HEK293 (cell line): ENCODE data around the gene TM7SF2.

ENCODE experiments used
- CTCF ChIP-seq: fragments of 450-650 bp; formaldehyde crosslinking; IDR thresholded peaks from 2 replicates; pipeline ENCODE4 v1.5.1; 2016; ENCODE audit warnings: missing biosample characterization, missing genetic modification characterization
- PRDM6 ChIP-seq: fragments of 450-650 bp; formaldehyde crosslinking; IDR thresholded peaks from 2 replicates; pipeline ENCODE4 v1.5.1; 2017; ENCODE audit warnings: missing biosample characterization, missing genetic modification characterization
- YY2 ChIP-seq: fragments of 450-650 bp; formaldehyde crosslinking; IDR thresholded peaks from 2 replicates; pipeline ENCODE4 v1.5.1; 2016; ENCODE audit warnings: missing biosample characterization, missing genetic modification characterization
- ZNF416 ChIP-seq: fragments of 450-650 bp; formaldehyde crosslinking; IDR thresholded peaks from 2 replicates; pipeline ENCODE4 v1.5.1; 2016; ENCODE audit warnings: missing biosample characterization, missing genetic modification characterization
- ZNF518A ChIP-seq: fragments of 450-650 bp; formaldehyde crosslinking; conservative IDR thresholded peaks from 2 replicates; pipeline ENCODE4 v1.5.1; 2016; ENCODE audit warnings: low read depth, missing biosample characterization, missing genetic modification characterization

GRCh38 chr11:65063532-65063931 is 48.1 kb upstream of the TM7SF2 start:
- TF ChIP-seq CTCF (tag by site-specific recombination) (no peak), PRDM6 (tag by site-specific recombination) (no peak), ZNF416 (tag by site-specific recombination) (no peak), ZNF518A (no peak), YY2 (tag by site-specific recombination) (no peak)
